ENCODE data around the gene SCO1.
"Not testable (repeated sequence)": the region's sequence is repeated elsewhere in the genome, so short reads cannot be mapped to it uniquely, and the experiment has no call there.

SCO1 gene

GRCh38 chr17:10733666-10734065 lies 36.3 kb upstream of the SCO1 start:
- TF ChIP-seq CTCF (IDR thresholded peaks at IDR 0.05; ENCODE audit: low read depth, low read length) = no peak
- in situ Hi-C loops (cut with HindIII; ENCODE audit: low sequenced_read_pairs) = no loop called here
- no peak for DNase-seq (ENCODE audit: low read depth, low spot score)
- H3K4me3 ChIP-seq (ENCODE audit: low read depth, low read length) = no peak overlapping the region

DNA sequence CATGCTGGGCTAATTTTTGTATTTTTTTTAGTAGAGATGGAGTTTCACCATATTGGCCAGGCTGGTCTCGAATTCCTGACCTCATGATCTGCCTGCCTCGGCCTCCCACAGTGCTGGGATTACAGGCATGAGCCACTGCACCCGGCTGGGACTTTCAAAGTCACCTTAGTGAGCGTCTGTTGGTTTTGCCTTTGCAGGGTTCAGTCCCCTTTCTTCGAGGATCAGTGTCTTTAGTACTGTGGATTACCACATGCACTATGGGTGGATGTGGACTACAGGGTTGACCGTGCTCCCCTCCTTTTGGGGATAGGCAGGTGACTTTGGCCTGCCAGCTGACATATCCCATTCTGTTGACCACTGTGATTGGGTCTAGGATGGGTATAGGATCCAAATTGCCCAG lies 34.8 kb upstream of the SCO1 start:
- H3K4me3 ChIP-seq (ENCODE audit: low read depth, low read length); in situ Hi-C loops (cut with HindIII; ENCODE audit: low sequenced_read_pairs); DNase-seq (ENCODE audit: low read depth, low spot score): not testable (repeated sequence)

DNA sequence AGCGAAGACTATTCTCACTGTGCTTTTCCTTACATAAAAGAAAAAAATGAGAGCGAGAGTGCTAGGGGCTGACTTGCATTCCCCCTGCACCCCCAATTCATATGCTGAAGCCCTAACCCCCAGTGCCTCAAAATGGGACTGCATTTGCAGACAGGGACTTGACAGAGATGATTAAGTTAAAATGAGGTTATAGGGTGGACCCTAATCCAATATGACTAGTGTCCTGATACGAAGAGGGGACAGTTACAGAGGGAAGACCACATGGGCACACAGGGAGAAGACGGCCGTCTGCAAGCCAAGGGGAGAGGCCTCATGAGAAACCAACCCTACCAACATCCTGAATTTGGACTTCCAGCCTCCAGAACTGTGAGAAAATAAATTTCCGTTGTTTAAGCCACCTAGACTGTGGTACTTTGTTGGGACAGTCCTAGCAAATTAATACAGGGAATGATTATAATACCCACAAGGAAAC lies 34.1 kb upstream of the SCO1 start:
- DNase-seq (ENCODE audit: low read depth, low spot score) = no peak
- no peak for TF ChIP-seq CTCF (IDR thresholded peaks at IDR 0.05; ENCODE audit: low read depth, low read length)
- in situ Hi-C loops (cut with HindIII; ENCODE audit: low sequenced_read_pairs) = no loop called here
- H3K4me3 ChIP-seq (ENCODE audit: low read depth, low read length) = no peak overlapping the region

DNA sequence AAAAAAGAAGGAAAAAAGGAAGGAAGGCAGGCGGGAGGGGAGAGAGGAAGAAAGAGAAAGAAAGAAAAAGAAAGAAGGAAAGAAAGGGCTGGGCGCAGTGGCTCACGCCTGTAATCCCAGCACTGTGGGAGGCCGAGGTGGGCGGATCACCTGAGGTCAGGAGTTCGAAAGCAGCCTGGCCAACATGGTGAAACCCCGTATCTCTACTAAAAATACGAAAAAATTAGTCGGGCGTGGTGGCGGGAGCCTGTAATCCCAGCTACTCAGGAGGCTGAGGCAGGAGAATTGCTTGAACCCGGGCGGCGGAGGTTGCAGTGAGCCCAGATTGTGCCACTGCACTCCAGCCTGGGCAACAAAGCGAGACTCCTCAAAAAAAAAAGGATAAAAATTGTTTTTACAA lies 32.9 kb upstream of the SCO1 start:
- DNase-seq (ENCODE audit: low read depth, low spot score); in situ Hi-C loops (cut with HindIII; ENCODE audit: low sequenced_read_pairs): not testable (repeated sequence)
- peak overlapping the region; percentile 41 for H3K4me3 ChIP-seq (ENCODE audit: low read depth, low read length)

DNA sequence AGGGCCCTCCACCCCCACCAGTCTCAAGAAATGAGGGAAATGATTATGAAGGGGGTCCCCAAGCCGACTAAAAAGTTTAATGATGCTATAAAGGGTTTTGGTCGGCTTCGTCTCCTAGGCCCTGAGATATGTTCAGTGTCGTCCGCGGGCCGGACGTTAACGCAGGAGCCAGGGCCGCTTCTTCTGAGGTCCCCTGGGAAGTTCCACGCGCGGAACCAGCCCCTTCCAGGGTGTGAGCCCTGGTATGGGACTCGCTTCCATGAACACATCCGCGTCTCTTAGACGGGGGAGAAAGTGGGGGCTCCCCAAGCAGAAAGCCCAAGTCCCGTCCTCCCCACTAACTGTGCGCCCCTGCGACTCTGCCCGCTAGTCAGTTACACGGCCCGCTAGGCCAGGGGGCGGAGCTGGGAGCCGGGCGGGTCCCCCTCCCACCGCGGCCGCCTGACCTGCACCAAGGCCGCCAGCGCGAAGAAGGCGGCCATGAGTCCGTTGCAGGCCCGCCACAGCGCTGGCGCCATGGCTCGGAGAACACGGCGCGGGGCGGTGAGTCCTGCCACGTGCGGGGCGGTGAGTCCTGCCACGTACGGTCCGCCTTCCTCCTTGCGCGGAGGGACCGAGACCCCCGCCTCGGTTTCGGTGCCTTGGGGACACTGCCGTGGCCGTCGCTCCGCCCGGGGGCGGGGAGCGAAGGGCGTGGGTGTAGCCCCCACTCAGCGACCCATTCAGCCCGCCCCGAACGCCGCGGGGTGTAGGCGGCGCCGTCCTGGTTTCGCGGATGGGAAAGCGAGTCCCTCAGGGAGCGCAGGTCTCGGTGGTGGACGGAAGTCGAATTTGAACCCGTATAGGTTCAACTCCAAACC lies 32.2 kb upstream of the SCO1 start, which contains the start of gene TMEM220:
Gene TMEM220, minus strand, starts transcription at position 690 of the 860 bp plus-strand sequence. Its CDS starts 172 bp downstream, at position 518.
- in situ Hi-C loops (cut with HindIII; ENCODE audit: low sequenced_read_pairs) = no loop called here
- no peak for TF ChIP-seq CTCF (IDR thresholded peaks at IDR 0.05; ENCODE audit: low read depth, low read length)
- DNase-seq (ENCODE audit: low read depth, low spot score) = peak; percentile 81
- peak within 1 kb of the TSS; percentile 41 for H3K4me3 ChIP-seq (ENCODE audit: low read depth, low read length)

DNA sequence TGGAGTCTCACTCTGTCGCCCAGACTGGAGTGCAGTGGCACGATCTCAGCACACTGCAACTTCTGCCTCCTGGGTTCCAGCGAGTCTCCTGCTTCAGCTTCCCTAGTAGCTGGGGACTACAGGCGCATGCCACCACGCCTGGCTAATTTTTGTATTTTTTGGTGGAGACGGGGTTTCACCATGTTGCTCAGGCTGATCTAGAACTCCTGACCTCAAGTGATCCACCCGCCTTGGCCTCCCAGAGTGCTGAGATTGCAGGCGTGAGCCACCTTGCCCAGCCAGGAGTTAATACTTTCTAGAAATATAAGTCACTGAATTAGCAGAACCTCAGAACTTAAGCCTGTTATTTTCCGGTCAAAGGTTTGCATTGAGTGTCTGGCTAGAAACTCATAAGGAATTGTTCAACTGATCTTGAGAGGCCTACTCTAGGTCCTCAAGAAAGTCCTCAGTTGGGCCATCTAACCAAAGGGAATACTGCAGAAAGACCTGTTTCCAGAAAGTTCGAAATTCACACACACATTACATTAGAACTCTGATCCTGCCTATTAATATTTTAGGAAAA lies 31.1 kb upstream of the SCO1 start:
- DNase-seq (ENCODE audit: low read depth, low spot score) = no peak
- H3K4me3 ChIP-seq (ENCODE audit: low read depth, low read length) = no peak overlapping the region
- in situ Hi-C loops (cut with HindIII; ENCODE audit: low sequenced_read_pairs) = no loop called here
- TF ChIP-seq CTCF (IDR thresholded peaks at IDR 0.05; ENCODE audit: low read depth, low read length) = no peak

DNA sequence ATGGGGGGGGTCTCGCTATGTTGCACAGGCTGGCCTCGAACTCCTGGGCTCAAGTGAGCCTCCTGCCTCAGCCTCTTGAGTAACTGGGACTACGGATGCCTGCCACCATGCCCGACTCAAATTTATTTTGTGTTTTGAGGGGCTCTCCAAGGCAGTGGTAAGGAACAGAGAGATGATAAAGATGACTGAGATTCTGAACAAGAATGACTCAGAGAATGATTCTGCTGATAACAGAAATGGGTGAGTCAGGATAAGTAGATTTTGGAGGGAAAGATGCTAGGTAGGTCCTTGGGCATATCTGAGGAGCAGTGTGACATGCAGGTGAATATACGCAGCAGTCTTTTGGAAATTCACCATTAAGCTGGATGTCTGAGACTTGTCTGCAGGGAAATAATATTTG lies 29.9 kb upstream of the SCO1 start:
- in situ Hi-C loops (cut with HindIII; ENCODE audit: low sequenced_read_pairs) = no loop called here
- no peak for DNase-seq (ENCODE audit: low read depth, low spot score)
- TF ChIP-seq CTCF (IDR thresholded peaks at IDR 0.05; ENCODE audit: low read depth, low read length) = no peak
- H3K4me3 ChIP-seq (ENCODE audit: low read depth, low read length) = no peak overlapping the region
